Activated B cell treated with CpG ODN at 0.5 μM for 24 hours (primary cell): Measurements from ENCODE around the gene RAPGEF1. TPM values are rescaled to one million over a fixed set of nuclear protein-coding genes. Genes with fewer than 3 reads are reported as not detected.

Source experiments
- ATAC-seq: fragments of 200-7000 bp; cut with Tn5 transposase; one replicate; pipeline ENCODE4 v1.10.0; 2021; ENCODE audit warnings: low read depth, mild to moderate bottlenecking, moderate library complexity
- CTCF ChIA-PET: fragments of 350-600 bp; sonication (Branson Sonifier 250); formaldehyde crosslinking; loops from one replicate; lab custom pipeline; 2021; ENCODE audit warnings: antibody characterized with exemption; lab: Charles Lee
- POLR2A ChIA-PET: fragments of 350-600 bp; sonication (Branson Sonifier 250); formaldehyde crosslinking; loops from one replicate; lab custom pipeline; 2021; ENCODE audit warnings: antibody characterized with exemption; lab: Charles Lee
- DNase-seq: peaks from one replicate; pipeline ENCODE4 v3.0.0; 2022
- H3K27ac Mint-ChIP-seq: one replicate; pipeline ENCODE4 v1.8.0; 2020; ENCODE audit warnings: mixed read lengths
- H3K27me3 Mint-ChIP-seq: one replicate; pipeline ENCODE4 v1.8.0; 2021; ENCODE audit warnings: mixed read lengths
- H3K36me3 Mint-ChIP-seq: one replicate; pipeline ENCODE4 v1.8.0; 2021; ENCODE audit warnings: low read depth, mixed read lengths
- H3K4me1 Mint-ChIP-seq: one replicate; pipeline ENCODE4 v1.8.0; 2021; ENCODE audit warnings: mixed read lengths
- H3K4me3 Mint-ChIP-seq: one replicate; pipeline ENCODE4 v1.8.0; 2020; ENCODE audit warnings: mild to moderate bottlenecking, mixed read lengths
- H3K9me3 Mint-ChIP-seq: one replicate; pipeline ENCODE4 v1.8.0; 2020; ENCODE audit warnings: mixed read lengths
- intact Hi-C: fragments of 100-400 bp; cut with micrococcal nuclease; formaldehyde crosslinking; loops from one replicate; pipeline ENCODE4 v1.15.1; 2024
- total RNA-seq: library from RNA; stranded (reverse); gene quantifications from 2 replicates; pipeline ENCODE4 v1.2.3, GENCODE V29; 2022
- TF ChIP-seq, protein P1 (sequence below): fragments of 200-600 bp; IDR thresholded peaks from one replicate; pipeline ENCODE4 v1.8.0; 2022; ENCODE audit warnings: antibody characterized with exemption, mild to moderate bottlenecking

Gene RAPGEF1
- total RNA-seq, 1 donor from 2014 or later, result 318 TPM

DNA sequence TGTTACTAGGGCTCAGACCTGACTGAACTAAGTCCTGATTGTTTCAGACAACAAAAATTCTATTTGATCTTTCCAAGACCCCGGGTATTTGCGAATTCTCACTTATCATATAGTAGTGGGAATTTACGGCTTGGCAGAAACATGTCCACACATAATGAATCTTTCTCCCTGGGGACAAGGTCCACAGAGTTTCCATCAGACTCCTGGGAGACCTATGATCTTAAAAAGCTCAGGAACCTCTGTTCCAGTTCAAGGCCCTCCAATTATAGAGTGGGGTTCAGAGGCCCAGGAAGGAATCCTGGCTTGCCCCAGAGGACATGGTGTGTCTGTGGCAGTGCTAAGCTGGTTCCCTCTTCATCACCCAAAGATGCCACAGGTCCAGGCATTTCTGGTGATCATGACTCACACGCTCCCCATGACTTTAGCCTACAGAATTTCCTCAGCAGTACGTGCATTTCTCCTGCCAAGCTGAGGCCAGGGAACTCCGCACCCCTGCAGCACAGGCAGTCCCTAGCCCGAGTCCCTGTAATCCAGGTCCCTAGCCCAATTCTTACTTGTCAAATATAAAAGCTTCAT lies 12.6 kb downstream of the RAPGEF1 start:
- peaks cover 2% of the 10 kb centered on the region for H3K9me3 Mint-ChIP-seq
- CTCF ChIA-PET, result interaction anchor here (0.9 to 8.1 kb wide), 8 partner anchors 8 to 100 kb away, joined by 3 to 44 read pairs (median 4); no protein-coding TSS in a partner anchor
- intact Hi-C loops, result loop anchor here (1.0 to 10.0 kb wide), 3 partner anchors 8 to 1702 kb away; partner anchors contain the start of gene FAM78A
- POLR2A ChIA-PET, result interaction anchor here (1.2 to 24.2 kb wide), 15 partner anchors 8 to 354 kb away, joined by 3 to 683 read pairs (median 11); partner anchors contain the start of gene RAPGEF1
- ATAC-seq (no peak), DNase-seq (no peak)
- peaks cover 92% of the 10 kb centered on the region for H3K4me1 Mint-ChIP-seq
- peaks cover 19% of the 10 kb centered on the region for H3K36me3 Mint-ChIP-seq
- peak overlapping the region; percentile 80 for H3K4me3 Mint-ChIP-seq
- peak overlapping the region; percentile 89 for H3K27ac Mint-ChIP-seq
- TF ChIP-seq, protein P1, sequence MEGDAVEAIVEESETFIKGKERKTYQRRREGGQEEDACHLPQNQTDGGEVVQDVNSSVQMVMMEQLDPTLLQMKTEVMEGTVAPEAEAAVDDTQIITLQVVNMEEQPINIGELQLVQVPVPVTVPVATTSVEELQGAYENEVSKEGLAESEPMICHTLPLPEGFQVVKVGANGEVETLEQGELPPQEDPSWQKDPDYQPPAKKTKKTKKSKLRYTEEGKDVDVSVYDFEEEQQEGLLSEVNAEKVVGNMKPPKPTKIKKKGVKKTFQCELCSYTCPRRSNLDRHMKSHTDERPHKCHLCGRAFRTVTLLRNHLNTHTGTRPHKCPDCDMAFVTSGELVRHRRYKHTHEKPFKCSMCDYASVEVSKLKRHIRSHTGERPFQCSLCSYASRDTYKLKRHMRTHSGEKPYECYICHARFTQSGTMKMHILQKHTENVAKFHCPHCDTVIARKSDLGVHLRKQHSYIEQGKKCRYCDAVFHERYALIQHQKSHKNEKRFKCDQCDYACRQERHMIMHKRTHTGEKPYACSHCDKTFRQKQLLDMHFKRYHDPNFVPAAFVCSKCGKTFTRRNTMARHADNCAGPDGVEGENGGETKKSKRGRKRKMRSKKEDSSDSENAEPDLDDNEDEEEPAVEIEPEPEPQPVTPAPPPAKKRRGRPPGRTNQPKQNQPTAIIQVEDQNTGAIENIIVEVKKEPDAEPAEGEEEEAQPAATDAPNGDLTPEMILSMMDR, result no peak
- H3K27me3 Mint-ChIP-seq, result no peaks in the 10 kb centered on the region

DNA sequence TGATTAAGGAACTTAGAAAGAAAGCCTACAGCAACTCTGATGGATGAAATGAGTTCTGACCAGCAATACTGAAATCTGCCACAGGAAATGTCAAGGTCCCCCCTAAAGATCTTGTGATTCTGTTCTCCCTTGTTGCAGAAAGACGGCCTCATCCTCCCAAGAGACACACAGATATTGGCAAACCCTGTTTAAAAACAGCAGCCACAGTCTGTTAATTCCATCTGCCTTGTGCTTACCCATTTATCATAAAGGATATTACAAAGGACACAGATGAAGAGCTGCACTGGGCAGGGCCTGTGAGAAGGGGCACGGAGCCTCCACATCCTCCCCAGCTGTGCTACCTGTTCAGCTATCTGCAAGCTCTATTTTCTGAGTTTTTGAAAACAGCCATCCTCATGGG lies 15.2 kb downstream of the RAPGEF1 start:
- ChIA-PET CTCF (interaction anchor here (1.0 to 1.8 kb wide), 5 partner anchors 14 to 133 kb away, joined by 3 to 6 read pairs (median 4); no protein-coding TSS in a partner anchor), POLR2A (interaction anchor here (0.6 to 24.2 kb wide), 15 partner anchors 10 to 657 kb away, joined by 3 to 683 read pairs (median 9); partner anchors contain the start of gene RAPGEF1)
- ATAC-seq (peak; percentile 2), DNase-seq (no peak)
- Mint-ChIP-seq H3K27ac (peak overlapping the region; percentile 89), H3K36me3 (peaks cover 32% of the 10 kb centered on the region), H3K4me3 (peak overlapping the region; percentile 80), H3K9me3 (peaks cover 2% of the 10 kb centered on the region), H3K4me1 (peaks cover 94% of the 10 kb centered on the region), H3K27me3 (no peaks in the 10 kb centered on the region)
- TF ChIP-seq, protein P1, result no peak
- intact Hi-C loops, result loop anchor here (2.0 to 10.0 kb wide), 4 partner anchors 14 to 1700 kb away; partner anchors contain the start of gene FAM78A

DNA sequence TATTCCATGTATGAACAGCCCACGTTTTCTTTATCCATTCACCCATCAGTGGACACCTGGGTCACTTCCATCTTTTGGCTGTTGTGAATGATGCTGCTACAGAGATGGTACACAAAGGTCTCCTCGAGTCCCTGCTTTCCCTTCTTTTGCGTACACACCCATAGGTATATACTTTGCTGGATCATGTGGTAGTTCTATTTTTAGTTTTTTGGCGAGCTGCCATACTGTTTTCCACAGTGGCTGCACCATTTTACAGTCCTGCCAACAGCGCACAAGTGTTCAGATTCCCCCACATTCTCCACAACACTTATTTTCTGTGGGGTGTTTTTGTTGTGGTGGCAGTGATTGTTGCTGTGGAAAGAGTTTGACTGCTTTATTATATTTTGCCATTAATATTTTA lies 16.2 kb downstream of the RAPGEF1 start:
- ATAC-seq (no peak), DNase-seq (no peak)
- no peak overlapping the region for H3K4me3 Mint-ChIP-seq
- TF ChIP-seq, protein P1, result no peak
- peaks cover 33% of the 10 kb centered on the region for H3K36me3 Mint-ChIP-seq
- H3K4me1 Mint-ChIP-seq, result peaks cover 95% of the 10 kb centered on the region
- H3K27ac Mint-ChIP-seq, result peak overlapping the region; percentile 89
- H3K27me3 Mint-ChIP-seq, result no peaks in the 10 kb centered on the region
- POLR2A ChIA-PET, result interaction anchor here (1.1 to 24.2 kb wide), 7 partner anchors 13 to 102 kb away, joined by 3 to 683 read pairs (median 16); partner anchors contain the start of gene RAPGEF1
- intact Hi-C loops, result loop anchor here (2.0 to 10.0 kb wide), 4 partner anchors 15 to 1699 kb away; partner anchors contain the start of gene FAM78A
- CTCF ChIA-PET, result no interaction called here
- no peaks in the 10 kb centered on the region for H3K9me3 Mint-ChIP-seq

DNA sequence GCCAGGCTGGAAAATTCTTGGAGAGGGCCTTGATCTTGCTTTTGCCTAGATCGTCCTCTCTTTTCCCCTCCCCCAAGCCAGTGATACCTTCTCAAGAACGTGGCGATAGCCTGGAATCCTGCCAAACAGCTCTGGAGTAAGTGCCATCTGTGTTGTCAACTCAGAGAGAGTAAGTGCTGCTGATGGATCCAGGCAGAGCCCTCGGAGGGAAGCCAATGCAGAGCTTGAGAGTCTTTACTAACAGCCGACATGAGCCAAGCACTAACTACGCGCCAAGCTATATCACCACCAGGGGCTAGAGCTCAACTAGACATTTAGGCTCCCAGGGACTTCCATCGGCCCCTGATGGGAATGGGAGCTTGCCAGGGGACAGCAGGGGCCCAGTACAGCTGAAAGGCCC lies 17.6 kb downstream of the RAPGEF1 start:
- no peak for DNase-seq
- intact Hi-C loops, result loop anchor here (1.0 to 10.0 kb wide), 3 partner anchors 9 to 1697 kb away; partner anchors contain the start of gene FAM78A
- H3K9me3 Mint-ChIP-seq, result no peaks in the 10 kb centered on the region
- peak overlapping the region; percentile 35 for H3K27ac Mint-ChIP-seq
- H3K27me3 Mint-ChIP-seq, result no peaks in the 10 kb centered on the region
- ChIA-PET CTCF (no interaction called here), POLR2A (interaction anchor here (0.5 to 24.2 kb wide), 6 partner anchors 17 to 92 kb away, joined by 3 to 683 read pairs (median 3); no protein-coding TSS in a partner anchor)
- H3K36me3 Mint-ChIP-seq, result peaks cover 43% of the 10 kb centered on the region
- no peak overlapping the region for H3K4me3 Mint-ChIP-seq
- H3K4me1 Mint-ChIP-seq, result peaks cover 94% of the 10 kb centered on the region
- TF ChIP-seq, protein P1, result no peak
- no peak for ATAC-seq

DNA sequence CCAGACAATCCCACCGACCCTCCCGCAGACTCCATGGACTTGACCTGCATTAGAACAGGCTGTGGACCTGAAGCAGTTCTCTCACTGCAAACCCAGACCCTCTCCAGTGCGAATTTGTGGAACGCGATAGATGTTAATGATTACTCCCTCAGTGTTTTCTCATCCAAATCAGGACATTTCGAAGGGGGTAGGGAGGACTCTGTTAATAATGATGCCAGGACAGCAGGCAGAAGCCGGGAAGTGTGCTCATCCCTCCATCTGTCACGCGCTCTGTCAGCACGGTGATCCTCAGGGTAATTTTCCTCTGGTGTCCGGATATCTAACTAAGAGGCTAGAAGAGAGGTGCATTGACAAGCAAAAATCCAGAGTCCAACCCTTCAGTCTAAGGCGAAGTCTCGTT lies 18.8 kb downstream of the RAPGEF1 start:
- intact Hi-C loops, result loop anchor here (10.0 kb wide), 2 partner anchors 446 to 1696 kb away; partner anchors contain the start of gene FAM78A
- Mint-ChIP-seq H3K27ac (peak overlapping the region; percentile 76), H3K27me3 (no peaks in the 10 kb centered on the region), H3K9me3 (no peaks in the 10 kb centered on the region), H3K4me3 (no peak overlapping the region), H3K4me1 (peaks cover 94% of the 10 kb centered on the region), H3K36me3 (peaks cover 50% of the 10 kb centered on the region)
- no peak for DNase-seq
- ChIA-PET POLR2A (interaction anchor here (2.6 to 24.2 kb wide), 3 partner anchors 8 to 93 kb away, joined by 7 to 683 read pairs (median 44); no protein-coding TSS in a partner anchor), CTCF (interaction anchor here (1.0 kb wide), 1 partner anchor 42 kb away, joined by 3 read pairs; no protein-coding TSS in a partner anchor)
- TF ChIP-seq, protein P1, result no peak
- no peak for ATAC-seq
